Suppressor macrophage treated with lipopolysaccharide for 4 hours (primary cell): ENCODE measurements around the gene C12orf42.

Source experiments
- DNase-seq: peaks from one replicate; pipeline ENCODE4 v3.0.0-alpha.2; 2020

C12orf42 gene

DNA sequence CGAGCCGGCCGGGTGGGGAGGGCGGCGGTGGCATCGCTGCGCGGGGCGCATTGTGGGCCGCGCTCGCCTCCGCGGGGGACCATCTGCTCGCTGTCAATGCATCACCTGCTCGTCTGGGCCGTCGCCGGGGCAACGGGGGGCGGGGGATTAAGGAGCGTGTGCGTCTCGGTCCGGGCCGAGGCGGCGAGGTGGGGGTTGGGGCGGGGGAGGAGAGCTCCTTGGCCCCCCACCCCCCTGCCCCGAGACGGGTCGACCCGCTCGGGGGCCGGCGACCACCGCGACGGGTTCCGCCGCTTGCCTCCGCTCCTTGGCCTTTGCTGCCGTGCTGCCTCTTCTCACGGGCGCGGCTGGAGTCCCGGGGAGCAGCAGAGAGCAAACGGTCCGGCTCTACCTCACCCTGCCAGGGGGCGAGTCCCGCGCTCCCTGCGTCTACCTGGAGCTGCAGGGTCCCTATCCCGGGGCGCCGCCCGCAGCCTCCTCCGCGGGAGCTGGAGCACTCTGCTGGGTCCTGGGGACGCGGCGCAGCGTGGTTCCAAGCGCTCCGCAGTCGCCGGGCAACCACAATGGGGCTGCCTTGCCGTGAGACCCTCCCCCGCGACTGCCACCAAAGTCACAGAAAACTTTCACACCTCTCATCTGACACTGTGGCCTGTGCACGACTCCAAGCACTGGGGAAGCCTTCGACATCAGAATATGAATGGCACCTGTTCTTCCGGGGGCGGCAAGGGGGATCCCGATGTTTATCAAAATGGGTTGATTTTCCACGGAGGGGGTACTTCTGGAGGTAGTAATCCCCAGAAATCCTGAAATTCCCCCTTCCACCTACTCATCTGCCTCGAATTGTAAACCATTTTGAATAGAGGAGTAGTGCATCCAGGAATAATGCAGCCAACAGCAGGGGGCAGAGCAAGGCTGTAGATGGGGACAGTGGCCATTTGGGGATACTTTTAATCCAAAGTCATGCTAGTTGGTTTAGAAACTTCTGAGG, at the start of gene C12orf42:
TSS of gene C12orf42 (minus strand) at position 500 of the 988 bp plus-strand sequence. CDS start 17,542 bp downstream, outside the sequence.
- DNase-seq = no peak

DNA sequence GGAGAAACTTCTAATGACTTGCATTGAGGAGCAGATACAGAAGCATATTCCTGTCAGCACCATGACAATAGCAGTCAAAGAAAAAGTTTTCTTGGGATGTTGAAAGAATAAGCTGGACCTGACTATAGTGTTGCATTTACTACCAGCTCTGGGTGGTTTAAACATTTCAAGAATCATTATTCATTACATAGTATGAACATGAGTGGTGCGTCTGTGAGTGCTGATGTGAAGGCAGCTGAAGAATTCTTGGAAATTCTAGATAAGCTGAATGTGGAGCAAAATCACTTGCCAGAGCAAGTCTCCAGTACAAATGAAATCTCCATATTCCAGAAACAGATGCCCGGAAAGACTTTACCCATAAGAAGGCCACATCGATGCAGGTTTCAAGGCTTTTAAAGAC, 46.3 kb upstream of the C12orf42 start:
- no peak for DNase-seq

DNA sequence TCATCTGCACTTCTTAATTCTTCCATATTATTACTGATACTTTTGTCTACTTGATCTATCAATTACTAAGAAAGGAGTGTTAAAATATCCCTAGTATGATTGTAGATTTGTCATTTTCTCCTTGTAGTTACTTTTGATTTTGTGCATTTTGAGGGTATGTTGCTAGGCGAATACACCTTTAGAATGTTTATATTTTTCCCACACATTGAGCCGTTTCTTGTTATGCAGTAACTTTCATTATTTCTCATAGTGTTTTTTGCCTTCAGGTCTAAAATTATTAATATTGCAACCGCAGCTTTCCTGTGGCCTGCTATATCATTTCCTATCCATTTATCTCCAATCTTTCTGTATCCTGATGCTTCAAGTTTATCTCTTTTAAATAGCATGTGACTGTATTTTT, 44.6 kb upstream of the C12orf42 start:
- DNase-seq = no peak

DNA sequence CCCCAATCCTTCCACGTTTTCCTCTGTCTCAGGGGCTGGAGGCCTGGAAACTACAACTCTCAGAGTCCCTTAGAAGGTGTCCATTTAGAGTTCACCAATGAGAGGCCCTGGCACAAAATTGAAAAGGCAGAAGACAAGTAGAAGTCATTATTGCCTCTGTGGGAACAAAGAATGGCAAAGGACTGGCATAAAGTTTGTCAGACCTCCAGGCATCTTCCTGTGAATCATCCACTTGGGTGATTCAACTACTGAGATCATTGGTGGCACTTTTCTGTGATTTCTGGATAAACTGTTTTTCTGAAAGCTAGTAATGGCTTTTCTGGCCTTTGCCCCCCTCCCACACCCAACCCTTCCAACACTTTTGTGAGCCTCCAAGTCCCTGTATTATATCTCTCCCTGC, 42.6 kb upstream of the C12orf42 start:
- DNase-seq = no peak

DNA sequence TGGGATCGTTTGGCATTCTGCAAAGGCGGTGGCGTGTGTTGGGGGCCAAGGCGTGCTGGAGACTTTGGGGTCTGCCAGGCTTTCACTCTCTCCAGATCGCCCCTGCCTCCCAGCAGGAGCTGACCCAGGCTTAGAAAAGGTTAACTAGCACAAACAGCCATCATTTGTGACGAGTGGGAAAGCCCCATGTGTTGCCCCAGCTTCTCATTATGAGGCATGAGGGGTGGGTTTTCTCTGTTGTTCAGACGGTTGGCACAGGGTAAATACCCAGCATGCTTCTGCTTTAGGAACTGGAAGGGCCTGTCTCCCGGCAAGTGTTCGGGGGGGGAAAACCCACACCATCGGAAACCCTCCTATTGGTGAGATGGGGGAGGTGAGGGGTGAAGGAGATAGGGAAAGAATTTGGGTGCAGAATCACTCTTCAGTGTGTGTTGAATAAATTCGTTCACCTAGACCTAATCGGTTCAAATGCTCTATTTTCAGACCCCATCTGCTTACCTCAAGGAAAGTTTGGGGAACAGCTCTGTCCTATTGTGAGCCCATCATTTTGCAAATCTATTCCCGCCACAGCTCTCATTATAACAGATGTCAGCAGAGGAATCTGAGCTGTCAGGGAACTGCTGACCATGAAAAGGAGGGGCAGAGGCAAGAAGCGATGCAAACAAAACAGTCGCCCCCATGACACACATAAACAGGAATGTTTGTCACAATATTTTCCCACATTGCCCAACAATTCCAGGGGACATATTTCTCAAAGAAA, 34.7 kb upstream of the C12orf42 start:
- DNase-seq = no peak

DNA sequence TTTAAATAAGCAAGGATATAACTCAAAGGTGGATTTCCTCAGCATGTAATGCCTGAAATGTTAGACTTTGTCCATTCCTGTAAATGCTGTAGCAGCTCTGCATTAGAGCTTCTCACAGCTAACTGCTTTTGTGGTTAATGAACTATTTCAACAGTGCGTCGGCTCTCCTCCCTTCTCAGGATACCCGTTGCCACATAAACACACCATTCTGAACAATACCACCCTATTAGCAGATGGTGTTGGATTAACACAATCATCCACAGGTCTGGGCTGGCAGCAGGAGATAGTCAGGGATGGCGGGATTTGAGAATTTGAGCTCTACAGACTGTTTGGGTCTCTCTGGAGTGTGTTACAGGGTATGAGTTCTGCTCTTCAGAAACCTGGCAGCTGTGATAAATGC, 33.5 kb upstream of the C12orf42 start:
- DNase-seq = no peak

DNA sequence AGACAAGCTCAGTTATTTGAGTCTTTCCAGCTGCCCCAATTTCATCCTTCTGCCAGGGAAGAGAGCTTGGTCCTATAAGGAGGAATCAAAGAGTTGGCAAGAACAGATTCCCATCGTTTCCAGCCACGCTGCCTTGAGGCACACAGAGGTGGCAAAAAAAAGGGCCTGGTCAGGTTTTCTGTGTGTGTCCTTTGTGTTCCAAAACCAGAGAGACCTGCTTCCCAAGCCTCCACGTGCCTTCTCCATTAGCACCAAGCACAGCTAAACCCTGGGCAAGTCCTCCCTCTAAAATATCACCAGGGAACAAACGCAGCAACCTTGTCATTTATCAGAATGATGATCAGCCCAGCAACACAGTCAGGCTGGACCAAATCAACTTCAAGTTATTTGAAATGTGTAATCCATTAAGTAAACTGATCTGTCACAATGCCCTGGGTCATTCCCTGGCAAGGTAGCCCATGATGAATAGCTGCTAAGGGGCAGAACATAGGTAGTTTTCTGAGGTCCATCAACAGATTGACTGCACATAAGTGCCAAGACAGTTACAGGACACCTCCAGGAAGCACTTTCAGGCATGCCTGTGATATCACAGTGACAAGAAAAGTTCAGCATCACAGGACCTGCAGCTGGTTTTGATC, 28.6 kb upstream of the C12orf42 start:
- DNase-seq = no peak

DNA sequence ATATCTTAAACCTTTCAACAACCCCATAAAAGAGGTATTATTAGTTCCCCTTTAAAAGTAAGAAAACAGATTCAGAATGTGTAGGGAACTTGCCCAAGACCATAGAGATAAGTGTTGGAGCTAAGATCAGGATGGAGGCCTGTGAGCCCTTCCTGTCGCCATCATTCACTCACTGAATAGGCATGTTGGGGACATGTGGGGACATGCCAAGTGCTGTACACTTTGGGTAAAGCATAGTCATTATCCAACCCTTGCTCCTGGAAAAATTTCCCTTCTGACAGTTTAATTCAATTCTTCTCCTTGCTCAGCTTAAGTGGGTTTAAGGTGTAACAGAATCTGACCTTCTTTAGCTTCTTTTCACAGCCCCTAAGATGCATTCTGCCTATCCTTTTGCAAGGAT, 28.0 kb upstream of the C12orf42 start:
- DNase-seq = no peak

DNA sequence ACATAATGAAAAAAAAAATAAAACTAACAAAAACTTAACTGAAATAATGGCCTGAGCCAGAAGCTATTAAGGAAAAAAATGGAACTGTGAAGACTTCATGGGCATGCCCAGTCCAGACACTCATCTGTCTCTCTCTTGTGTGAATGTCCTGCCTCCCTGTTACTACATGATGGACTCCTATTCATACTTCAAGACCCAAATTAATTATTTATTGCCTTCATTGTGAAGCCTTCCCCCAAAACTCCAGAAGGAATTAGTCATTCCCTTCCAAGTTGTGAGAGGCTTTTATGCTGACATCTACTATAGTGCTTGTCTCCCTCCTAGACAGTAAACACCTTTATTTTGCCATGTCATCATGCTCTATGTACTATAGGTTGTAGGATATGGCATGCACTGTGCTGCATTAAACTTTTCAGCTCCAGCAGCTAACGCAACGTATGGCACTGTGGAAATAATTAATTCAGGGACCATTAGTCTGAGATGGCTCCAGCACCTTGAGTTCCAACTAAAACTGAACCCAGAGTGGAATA, 25.0 kb upstream of the C12orf42 start:
- DNase-seq = no peak

DNA sequence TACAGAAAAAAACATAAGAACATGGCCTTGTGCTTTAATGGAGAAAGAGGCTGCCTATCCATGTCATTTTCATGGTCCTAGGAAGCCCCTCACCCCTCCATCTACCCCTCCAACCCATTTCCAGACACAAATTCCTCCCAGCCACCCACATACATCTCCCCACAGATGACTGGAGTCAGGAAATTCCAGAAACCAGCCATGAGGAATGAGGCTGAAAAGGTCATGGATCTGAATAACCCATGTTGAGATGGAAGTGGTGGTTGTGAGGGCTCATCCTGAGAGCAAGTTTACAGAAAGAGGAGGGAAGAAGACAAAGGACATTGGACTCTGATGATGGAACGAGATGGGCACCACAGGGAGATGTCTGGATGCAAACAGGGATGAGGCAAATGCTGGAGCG, 23.9 kb upstream of the C12orf42 start:
- no peak for DNase-seq

DNA sequence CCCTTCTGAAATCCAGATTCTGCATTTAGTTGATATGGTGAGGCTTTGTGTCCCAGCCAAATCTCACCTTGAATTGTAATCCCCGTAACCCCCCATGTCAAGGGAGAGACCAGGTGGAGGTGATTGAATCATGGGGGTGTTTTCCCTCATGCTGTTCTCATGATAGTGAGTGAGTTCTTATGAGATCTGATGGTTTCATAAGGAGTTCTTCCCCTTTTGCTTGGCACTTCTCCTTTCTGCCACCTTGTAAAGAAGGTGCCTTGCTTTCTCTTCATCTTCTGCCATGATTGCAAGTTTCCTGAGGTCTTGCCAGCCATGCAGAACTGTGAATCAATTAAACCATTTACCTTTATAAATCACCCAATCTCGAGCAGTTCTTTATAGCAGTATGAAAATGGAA, 23.1 kb upstream of the C12orf42 start:
- DNase-seq = no peak

DNA sequence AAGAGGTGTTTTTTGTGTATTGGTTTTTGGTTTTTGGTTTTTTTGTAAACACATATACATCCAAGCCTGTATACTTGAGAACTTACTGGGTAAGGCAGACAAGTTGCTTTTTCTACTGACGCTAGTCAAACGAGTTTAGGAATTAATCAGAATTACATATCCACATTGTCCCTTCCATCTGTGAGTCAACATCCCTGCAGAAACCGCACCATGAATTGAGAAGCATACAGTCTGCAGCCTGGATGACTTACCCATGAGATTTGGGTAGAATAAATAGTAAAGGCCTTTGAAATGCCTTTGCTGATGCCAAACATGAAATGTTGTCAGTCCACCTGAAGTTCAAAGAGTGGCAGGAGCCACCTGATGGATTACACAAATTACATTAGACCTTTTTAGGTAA, 21.4 kb upstream of the C12orf42 start:
- DNase-seq = no peak

DNA sequence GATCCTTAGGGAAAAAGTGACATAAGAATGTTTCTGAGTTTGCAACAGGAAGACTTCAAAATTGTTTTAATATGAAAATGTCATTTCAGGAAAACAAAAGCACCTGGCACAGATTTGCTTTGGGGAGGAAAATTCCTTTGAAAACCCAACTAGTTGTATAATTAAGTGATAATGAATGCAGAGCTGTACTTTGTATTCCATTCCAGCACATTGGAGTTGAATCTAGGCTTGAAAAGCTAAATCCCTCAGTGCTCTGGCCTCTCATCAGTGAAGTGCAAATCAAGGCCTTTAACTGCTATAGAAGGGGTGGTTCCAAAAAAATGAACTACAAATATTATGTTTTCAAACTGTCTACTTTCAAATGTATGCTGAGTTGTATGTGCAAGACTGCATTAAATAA, 19.6 kb upstream of the C12orf42 start:
- DNase-seq = no peak

DNA sequence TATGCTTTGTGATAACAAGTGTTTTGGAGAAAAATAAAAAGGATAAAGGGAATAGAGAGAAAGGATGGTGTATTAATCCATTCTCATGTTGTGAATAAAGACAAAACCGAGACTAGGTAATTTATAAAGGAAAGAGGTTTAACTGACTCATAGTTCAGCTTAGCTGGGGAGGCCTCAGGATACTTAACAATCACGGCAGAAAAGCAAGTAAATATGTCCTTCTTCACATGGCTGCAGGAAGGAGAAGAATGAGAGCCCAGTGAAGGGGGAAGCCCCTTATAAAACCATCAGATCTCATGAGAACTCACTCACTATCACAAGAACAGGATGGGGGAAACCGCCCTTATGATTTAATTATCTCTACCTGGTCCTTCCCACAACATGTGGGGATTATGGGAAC, 18.1 kb upstream of the C12orf42 start:
- no peak for DNase-seq

DNA sequence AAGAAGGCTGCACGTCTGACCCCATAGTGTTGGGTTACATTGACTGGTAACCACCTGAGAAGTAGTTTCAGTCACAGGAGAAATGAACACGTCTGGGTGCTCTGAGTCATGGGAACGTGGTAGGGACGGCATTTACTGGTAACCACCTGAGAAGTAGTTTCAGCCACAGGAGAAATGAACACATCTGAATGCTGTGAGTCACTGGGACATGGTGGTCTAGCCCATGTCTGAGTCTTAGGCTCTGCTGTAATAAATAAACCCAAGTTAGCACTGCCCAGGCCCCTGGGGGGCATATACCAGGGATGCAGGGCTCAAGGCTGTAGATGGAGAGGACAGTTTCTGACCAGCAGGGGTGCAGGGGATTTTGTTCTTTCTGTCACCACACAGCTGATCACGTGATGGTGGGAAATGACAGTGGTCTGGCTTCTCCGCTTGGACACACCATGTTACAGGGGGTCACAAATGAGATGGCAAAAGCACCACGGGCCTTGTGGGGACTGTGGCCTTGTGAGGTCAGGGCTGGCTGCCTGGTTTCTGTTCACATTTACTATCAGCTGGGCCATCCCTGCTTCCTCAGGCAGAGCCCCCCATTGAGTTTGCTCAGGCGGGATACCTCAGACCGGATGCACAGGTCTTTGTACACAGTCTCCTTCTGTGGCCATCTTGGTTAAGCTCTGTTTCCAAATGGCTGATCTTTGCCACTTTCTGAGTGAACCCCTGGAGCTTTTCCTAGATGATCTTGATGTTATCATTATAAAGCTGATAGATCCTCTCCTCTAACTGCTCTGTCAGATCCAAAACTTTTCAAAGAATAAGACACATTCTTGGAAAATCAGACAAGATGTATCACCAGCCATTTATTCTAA, 9.8 kb upstream of the C12orf42 start:
- no peak for DNase-seq

DNA sequence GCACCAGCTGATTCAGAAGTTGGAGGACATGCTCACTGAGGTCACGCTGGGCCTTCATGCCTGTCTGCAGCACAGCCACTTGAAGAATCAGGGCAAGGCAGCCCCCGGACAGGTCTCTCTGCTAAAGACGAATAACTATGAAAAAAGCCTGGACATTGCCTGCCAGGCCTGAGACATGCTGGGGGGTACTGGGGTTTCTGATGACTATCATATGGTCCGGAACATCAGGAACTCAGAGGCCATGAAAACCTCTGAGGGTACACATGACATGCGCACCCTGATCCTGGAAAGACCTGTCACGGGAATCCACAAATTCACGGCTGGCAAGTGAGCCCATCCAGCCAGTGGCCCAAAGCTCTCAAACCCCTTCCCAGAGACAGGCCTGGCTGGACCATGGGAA, 8.8 kb upstream of the C12orf42 start:
- DNase-seq = no peak

DNA sequence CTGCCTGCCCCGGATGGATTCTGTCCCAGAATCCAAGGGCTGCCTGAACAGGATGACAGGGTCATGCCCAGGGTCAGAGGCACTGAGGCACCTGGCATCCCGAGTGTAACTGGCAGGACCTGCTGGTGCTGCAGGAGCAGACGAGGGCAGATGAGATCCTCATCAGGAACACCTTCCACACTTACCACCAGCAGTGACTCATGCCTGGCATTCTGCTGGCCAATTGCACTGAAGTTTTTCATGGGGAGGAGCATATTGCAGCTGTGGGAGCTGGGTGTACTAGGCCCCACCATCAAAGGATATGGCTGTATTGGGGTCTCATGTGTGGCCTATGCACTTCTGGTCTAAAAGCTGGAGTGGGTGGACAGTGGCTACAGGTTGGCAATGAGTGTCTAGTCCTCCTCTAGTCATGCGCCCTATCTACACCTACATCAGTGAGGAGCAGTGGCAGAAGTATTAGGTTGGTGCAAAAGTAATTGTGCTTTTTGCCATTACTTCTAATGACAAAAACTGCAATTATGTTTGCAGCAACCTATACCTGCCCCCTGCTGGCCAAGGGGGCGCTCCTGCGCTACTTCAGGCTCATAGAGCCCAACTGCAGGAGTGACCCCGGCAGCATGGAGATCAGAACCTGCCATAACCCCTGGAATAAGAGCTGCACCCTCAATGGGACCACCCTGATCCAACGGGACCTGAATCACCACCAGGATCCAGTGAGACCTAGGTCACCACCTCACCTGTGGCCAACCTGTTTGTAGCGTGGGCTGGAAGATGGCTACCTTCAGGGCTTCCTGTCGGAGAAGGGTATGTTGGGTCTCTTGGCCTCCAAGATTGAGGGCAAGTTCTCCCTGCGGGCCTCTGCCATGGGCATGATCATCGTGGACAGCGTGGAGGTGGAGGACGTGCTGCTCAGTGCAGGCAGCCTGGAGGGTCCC, 8.0 kb upstream of the C12orf42 start:
- peak; percentile 14 for DNase-seq

DNA sequence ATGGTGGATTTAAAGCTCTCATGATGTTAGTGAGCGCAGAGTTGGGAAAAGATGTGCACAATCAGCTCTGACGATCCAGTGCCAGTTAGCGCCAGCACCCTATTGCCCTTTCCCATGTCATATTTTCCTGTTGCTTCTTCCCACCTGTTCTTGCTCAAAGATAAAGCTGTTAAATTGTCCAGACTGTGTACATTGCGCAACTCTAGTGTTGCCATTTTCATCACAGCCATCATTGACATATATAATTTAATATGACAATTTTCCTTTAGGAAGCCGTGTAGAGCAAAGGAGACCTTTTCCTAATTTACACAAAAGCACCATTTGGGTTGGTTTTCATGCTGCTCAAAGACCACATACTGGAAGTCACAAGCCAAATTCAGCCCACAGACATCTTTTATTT, 5.7 kb upstream of the C12orf42 start:
- no peak for DNase-seq

DNA sequence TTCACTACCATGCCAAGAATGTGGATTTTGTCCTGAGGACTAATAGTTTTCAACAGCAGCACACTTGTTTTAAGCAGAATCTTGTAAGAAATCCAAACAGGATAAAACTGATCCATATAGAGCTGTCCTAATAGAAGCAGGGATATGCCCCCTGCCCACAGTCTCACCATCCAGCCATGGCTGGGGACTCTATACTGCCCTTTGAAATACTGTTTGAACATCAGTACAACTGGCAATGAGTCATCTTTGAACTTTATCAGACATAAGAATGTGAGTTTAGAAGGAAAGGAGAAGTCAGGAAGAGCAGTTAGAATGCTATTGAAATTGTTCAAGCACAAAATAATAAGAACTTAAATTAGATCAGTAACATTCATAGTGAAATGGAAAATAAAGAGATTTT, 3.8 kb upstream of the C12orf42 start:
- DNase-seq = no peak

DNA sequence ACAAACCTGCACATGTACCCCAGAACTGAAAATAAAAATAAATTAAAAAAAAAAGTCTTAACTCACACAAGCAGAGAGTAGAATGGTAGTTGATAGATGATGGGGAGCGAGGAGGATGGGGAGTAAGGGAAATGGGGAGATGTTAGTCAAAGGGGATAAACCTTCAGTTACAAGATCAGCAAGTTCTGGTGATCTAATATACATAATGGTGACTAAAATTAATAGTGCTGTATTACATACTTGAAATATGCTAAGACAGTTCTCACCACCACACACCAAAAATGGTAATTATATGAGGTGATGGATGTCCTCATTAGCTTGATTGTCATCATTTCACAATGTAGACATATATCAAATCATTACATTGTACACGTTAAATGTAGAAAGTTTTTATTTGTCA, 3.2 kb upstream of the C12orf42 start:
- no peak for DNase-seq
